ENCODE data around the gene ADIRF. TPM values are rescaled to one million over a fixed set of nuclear protein-coding genes. Genes with fewer than 3 reads are reported as not detected.
"Not testable (repeated sequence)": the region's sequence is repeated elsewhere in the genome, so short reads cannot be mapped to it uniquely, and the experiment has no call there.

ADIRF gene
- total and polyA plus RNA-seq, 9 of the 15 experiments (the other 6 are each of a cell fraction or from before 2014, with no cell fraction given), result 0.08 TPM; not detected in 8

- H3K36me3 ChIP-seq (ENCODE audit: control insufficient read depth, insufficient read depth, low read length); CTCF ChIA-PET (ENCODE audit: low intra/inter-chr PET ratio); BruUV-seq (replicated peaks); H4K20me1 ChIP-seq (replicated peaks; ENCODE audit: control insufficient read depth, insufficient read depth, low read length); intact Hi-C loops (cut with micrococcal nuclease); H3K9me3 ChIP-seq (replicated peaks; ENCODE audit: control insufficient read depth, insufficient read depth, low read depth, low read length); H2AFZ ChIP-seq (ENCODE audit: low read depth, low read length); H3K4me2 ChIP-seq (ENCODE audit: insufficient read depth, low read length); in situ Hi-C loops (cut with MboI); H3K27ac ChIP-seq (ENCODE audit: extremely low read depth, low read depth, low read length); ATAC-seq; DNase-seq (ENCODE audit: extremely low read depth in 1 of 4, low spot score in 3 of 4); H3K27me3 ChIP-seq (ENCODE audit: control insufficient read depth in 2 of 2, insufficient read depth in 2 of 2, low read length in 2 of 2); FAIRE-seq; H3K4me1 ChIP-seq (replicated peaks in 1 of 2; ENCODE audit: control insufficient read depth in 2 of 2, insufficient read depth in 2 of 2, low read length in 2 of 2); H3K9ac ChIP-seq (ENCODE audit: insufficient read depth in 1 of 2, low read depth in 2 of 2, low read length in 2 of 2); H3K79me2 ChIP-seq (ENCODE audit: control insufficient read depth, insufficient read depth, low read length); H3K4me3 ChIP-seq; POLR2A ChIA-PET; H3K9me1 ChIP-seq (ENCODE audit: control insufficient read depth, insufficient read depth, low read length): not testable (repeated sequence)
- WGBS (ENCODE audit: insufficient coverage, low coverage, missing lambda C conversion rate), result 72% methylated on average over 3 of the region's 7 CpGs
These were observed 40.0 kb downstream of the ADIRF start for GRCh38 chr10:87008303-87008702.

- WGBS (ENCODE audit: insufficient coverage, low coverage, missing lambda C conversion rate), result 41% methylated on average over 7 of the region's 18 CpGs
- H3K9me3 ChIP-seq (replicated peaks; ENCODE audit: control insufficient read depth, insufficient read depth, low read depth, low read length); CTCF ChIA-PET (ENCODE audit: low intra/inter-chr PET ratio); H3K4me1 ChIP-seq (replicated peaks in 1 of 2; ENCODE audit: control insufficient read depth in 2 of 2, insufficient read depth in 2 of 2, low read length in 2 of 2); ATAC-seq; H3K36me3 ChIP-seq (ENCODE audit: control insufficient read depth, insufficient read depth, low read length); BruUV-seq (replicated peaks); H3K27me3 ChIP-seq (ENCODE audit: control insufficient read depth in 2 of 2, insufficient read depth in 2 of 2, low read length in 2 of 2); H3K79me2 ChIP-seq (ENCODE audit: control insufficient read depth, insufficient read depth, low read length); H3K4me3 ChIP-seq; H3K9me1 ChIP-seq (ENCODE audit: control insufficient read depth, insufficient read depth, low read length); H3K9ac ChIP-seq (ENCODE audit: insufficient read depth in 1 of 2, low read depth in 2 of 2, low read length in 2 of 2); in situ Hi-C loops (cut with MboI); H3K4me2 ChIP-seq (ENCODE audit: insufficient read depth, low read length); FAIRE-seq; H2AFZ ChIP-seq (ENCODE audit: low read depth, low read length); DNase-seq (ENCODE audit: extremely low read depth in 1 of 4, low spot score in 3 of 4); intact Hi-C loops (cut with micrococcal nuclease); H4K20me1 ChIP-seq (replicated peaks; ENCODE audit: control insufficient read depth, insufficient read depth, low read length); H3K27ac ChIP-seq (ENCODE audit: extremely low read depth, low read depth, low read length); POLR2A ChIA-PET: not testable (repeated sequence)
These were observed 40.9 kb downstream of the ADIRF start for GRCh38 chr10:87009134-87009696.

GRCh38 chr10:87013528-87013927 is 45.2 kb downstream of the ADIRF start:
- H3K4me2 ChIP-seq (ENCODE audit: insufficient read depth, low read length); in situ Hi-C loops (cut with MboI); H3K4me1 ChIP-seq (replicated peaks in 1 of 2; ENCODE audit: control insufficient read depth in 2 of 2, insufficient read depth in 2 of 2, low read length in 2 of 2); H4K20me1 ChIP-seq (replicated peaks; ENCODE audit: control insufficient read depth, insufficient read depth, low read length); H3K9me3 ChIP-seq (replicated peaks; ENCODE audit: control insufficient read depth, insufficient read depth, low read depth, low read length); H3K9ac ChIP-seq (ENCODE audit: insufficient read depth in 1 of 2, low read depth in 2 of 2, low read length in 2 of 2); DNase-seq (ENCODE audit: extremely low read depth in 1 of 4, low spot score in 3 of 4); H3K27ac ChIP-seq (ENCODE audit: extremely low read depth, low read depth, low read length); H3K79me2 ChIP-seq (ENCODE audit: control insufficient read depth, insufficient read depth, low read length); CTCF ChIA-PET (ENCODE audit: low intra/inter-chr PET ratio); BruUV-seq (replicated peaks); H3K4me3 ChIP-seq; POLR2A ChIA-PET; H3K27me3 ChIP-seq (ENCODE audit: control insufficient read depth in 2 of 2, insufficient read depth in 2 of 2, low read length in 2 of 2); intact Hi-C loops (cut with micrococcal nuclease); ATAC-seq; H3K9me1 ChIP-seq (ENCODE audit: control insufficient read depth, insufficient read depth, low read length); H3K36me3 ChIP-seq (ENCODE audit: control insufficient read depth, insufficient read depth, low read length); H2AFZ ChIP-seq (ENCODE audit: low read depth, low read length); FAIRE-seq: not testable (repeated sequence)
- 0% methylated on average over 1 of the region's 3 CpGs for WGBS (ENCODE audit: insufficient coverage, low coverage, missing lambda C conversion rate)

- H3K27ac ChIP-seq (ENCODE audit: extremely low read depth, low read depth, low read length); H3K4me3 ChIP-seq; H4K20me1 ChIP-seq (replicated peaks; ENCODE audit: control insufficient read depth, insufficient read depth, low read length); H3K27me3 ChIP-seq (ENCODE audit: control insufficient read depth in 2 of 2, insufficient read depth in 2 of 2, low read length in 2 of 2); DNase-seq (ENCODE audit: extremely low read depth in 1 of 4, low spot score in 3 of 4); in situ Hi-C loops (cut with MboI); H3K36me3 ChIP-seq (ENCODE audit: control insufficient read depth, insufficient read depth, low read length); ATAC-seq; H3K9me3 ChIP-seq (replicated peaks; ENCODE audit: control insufficient read depth, insufficient read depth, low read depth, low read length); H3K79me2 ChIP-seq (ENCODE audit: control insufficient read depth, insufficient read depth, low read length); BruUV-seq (replicated peaks); CTCF ChIA-PET (ENCODE audit: low intra/inter-chr PET ratio); POLR2A ChIA-PET; FAIRE-seq; H3K4me2 ChIP-seq (ENCODE audit: insufficient read depth, low read length); H3K4me1 ChIP-seq (replicated peaks in 1 of 2; ENCODE audit: control insufficient read depth in 2 of 2, insufficient read depth in 2 of 2, low read length in 2 of 2); H2AFZ ChIP-seq (ENCODE audit: low read depth, low read length); H3K9me1 ChIP-seq (ENCODE audit: control insufficient read depth, insufficient read depth, low read length); H3K9ac ChIP-seq (ENCODE audit: insufficient read depth in 1 of 2, low read depth in 2 of 2, low read length in 2 of 2); intact Hi-C loops (cut with micrococcal nuclease): not testable (repeated sequence)
- 55% methylated on average over 4 of the region's 10 CpGs for WGBS (ENCODE audit: insufficient coverage, low coverage, missing lambda C conversion rate)
These were observed 46.9 kb downstream of the ADIRF start for GRCh38 chr10:87014986-87015716.

Measured in K562 (cell line).